Neural progenitor cell (in vitro differentiated cells): ENCODE data around the gene CCSER2. TPM values are rescaled to one million over a fixed set of nuclear protein-coding genes. Genes with fewer than 3 reads are reported as not detected.

Source experiments
- DNase-seq: peaks from one replicate; pipeline ENCODE4 v3.0.0-alpha.2; 2016; ENCODE audit warnings: low spot score
- H2AFZ ChIP-seq: fragments of 200-600 bp; sonication (generic); replicated peaks from 2 replicates; pipeline ENCODE4 v1.6.1; 2016; ENCODE audit warnings: antibody characterized with exemption
- H3F3A ChIP-seq: fragments of 200-600 bp; sonication (generic); 2 replicates; pipeline ENCODE4 v1.6.1; 2016; ENCODE audit warnings: antibody characterized with exemption, low read depth
- H3K27ac ChIP-seq: fragments of 200-600 bp; sonication (generic); 2 replicates; pipeline ENCODE4 v1.5.1; 2016; ENCODE audit warnings: mild to moderate bottlenecking
- H3K27me3 ChIP-seq: fragments of 200-600 bp; sonication (generic); 2 replicates; pipeline ENCODE4 v1.6.1; 2016; ENCODE audit warnings: mild to moderate bottlenecking, moderate library complexity
- H3K36me3 ChIP-seq: fragments of 200-600 bp; sonication (generic); 2 replicates; pipeline ENCODE4 v1.5.1; 2016
- H3K4me1 ChIP-seq: fragments of 200-600 bp; sonication (generic); 2 replicates; pipeline ENCODE4 v1.6.1; 2016; ENCODE audit warnings: mixed run types
- H3K4me2 ChIP-seq: fragments of 200-600 bp; sonication (generic); 2 replicates; pipeline ENCODE4 v1.6.1; 2016
- H3K4me3 ChIP-seq: fragments of 200-600 bp; sonication (generic); 2 replicates; pipeline ENCODE4 v1.5.1; 2016
- H3K79me2 ChIP-seq: fragments of 200-600 bp; sonication (generic); 2 replicates; pipeline ENCODE4 v1.6.1; 2016; ENCODE audit warnings: low read depth
- H3K9ac ChIP-seq: fragments of 200-600 bp; sonication (generic); 2 replicates; pipeline ENCODE4 v1.6.1; 2016
- H3K9me3 ChIP-seq: fragments of 200-600 bp; sonication (generic); 2 replicates; pipeline ENCODE4 v1.5.1; 2016; ENCODE audit warnings: low read depth
- H4K20me1 ChIP-seq: fragments of 200-600 bp; sonication (generic); 2 replicates; pipeline ENCODE4 v1.6.1; 2016; ENCODE audit warnings: low read depth
- H3K27ac Mint-ChIP-seq: 3 replicates; pipeline ENCODE4 v1.8.0; 2021; ENCODE audit warnings: mixed read lengths
- H3K27me3 Mint-ChIP-seq: 2 replicates; pipeline ENCODE4 v1.8.0; 2022; ENCODE audit warnings: low read depth, mild to moderate bottlenecking, inconsistent platforms, moderate library complexity, mixed read lengths; ENCODE audit not compliant: insufficient read depth
- H3K36me3 Mint-ChIP-seq: 3 replicates; pipeline ENCODE4 v1.8.0; 2021; ENCODE audit warnings: mixed read lengths
- H3K4me1 Mint-ChIP-seq: 3 replicates; pipeline ENCODE4 v1.8.0; 2021; ENCODE audit warnings: mixed read lengths
- H3K4me3 Mint-ChIP-seq: 3 replicates; pipeline ENCODE4 v1.8.0; 2021; ENCODE audit warnings: mild to moderate bottlenecking, moderate library complexity, mixed read lengths
- H3K9me3 Mint-ChIP-seq: 3 replicates; pipeline ENCODE4 v1.8.0; 2020; ENCODE audit warnings: mixed read lengths
- EZH2 ChIP-seq: fragments of 200-600 bp; sonication (generic); IDR thresholded peaks from 2 replicates; pipeline ENCODE4 v1.6.1; 2017; ENCODE audit warnings: antibody characterized with exemption, mild to moderate bottlenecking, moderate library complexity
- EZH2phosphoT487 ChIP-seq: fragments of 200-600 bp; sonication (generic); IDR thresholded peaks from 2 replicates; pipeline ENCODE4 v1.6.1; 2017; ENCODE audit warnings: antibody characterized with exemption
- total RNA-seq: library from RNA; depleted of rRNA; stranded (reverse); fragments of >200 nt; gene quantifications from 2 replicates; pipeline ENCODE4 v1.2.3, GENCODE V29; 2015; ENCODE audit warnings: low replicate concordance
- TF ChIP-seq, protein P1 (sequence below): fragments of 200-600 bp; sonication (generic); IDR thresholded peaks from 2 replicates; pipeline ENCODE4 v1.5.1; 2017; ENCODE audit warnings: antibody characterized with exemption, mild to moderate bottlenecking

The CCSER2 gene
- total RNA-seq, 1 donor from 2014 or later = 39.3 TPM

DNA sequence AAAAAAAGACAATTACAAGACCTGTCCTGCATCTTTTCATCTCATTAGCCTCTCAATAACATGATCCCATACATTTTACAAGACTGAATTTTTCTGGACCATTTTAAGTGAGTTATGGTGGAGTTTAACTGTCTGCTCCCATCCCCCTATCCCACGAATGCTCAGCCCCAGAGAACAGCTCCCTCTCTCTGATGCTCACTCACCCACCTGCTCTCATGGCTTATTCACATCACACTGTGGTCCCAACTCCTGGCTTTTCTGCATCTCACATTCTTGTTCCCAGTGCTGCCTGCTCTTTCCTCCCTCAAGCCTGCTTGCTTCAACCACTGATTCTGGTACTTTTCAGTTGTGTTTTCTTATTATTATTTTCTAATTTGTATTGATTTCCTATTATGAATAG lies 20.4 kb upstream of the CCSER2 start:
- no peaks in the 10 kb centered on the region for H4K20me1 ChIP-seq
- no peak overlapping the region for H3K4me3 ChIP-seq
- no peak overlapping the region for H2AFZ ChIP-seq
- Mint-ChIP-seq H3K9me3 (no peaks in the 10 kb centered on the region), H3K27ac (no peak overlapping the region), H3K27me3 (no peaks in the 10 kb centered on the region), H3K4me1 (no peaks in the 10 kb centered on the region), H3K4me3 (no peak overlapping the region), H3K36me3 (no peaks in the 10 kb centered on the region)
- no peak overlapping the region for H3K9ac ChIP-seq
- H3F3A ChIP-seq = no peaks in the 10 kb centered on the region
- H3K4me2 ChIP-seq = no peak overlapping the region
- H3K79me2 ChIP-seq = no peaks in the 10 kb centered on the region
- no peaks in the 10 kb centered on the region for H3K4me1 ChIP-seq
- no peaks in the 10 kb centered on the region for H3K9me3 ChIP-seq
- TF ChIP-seq, protein P1, sequence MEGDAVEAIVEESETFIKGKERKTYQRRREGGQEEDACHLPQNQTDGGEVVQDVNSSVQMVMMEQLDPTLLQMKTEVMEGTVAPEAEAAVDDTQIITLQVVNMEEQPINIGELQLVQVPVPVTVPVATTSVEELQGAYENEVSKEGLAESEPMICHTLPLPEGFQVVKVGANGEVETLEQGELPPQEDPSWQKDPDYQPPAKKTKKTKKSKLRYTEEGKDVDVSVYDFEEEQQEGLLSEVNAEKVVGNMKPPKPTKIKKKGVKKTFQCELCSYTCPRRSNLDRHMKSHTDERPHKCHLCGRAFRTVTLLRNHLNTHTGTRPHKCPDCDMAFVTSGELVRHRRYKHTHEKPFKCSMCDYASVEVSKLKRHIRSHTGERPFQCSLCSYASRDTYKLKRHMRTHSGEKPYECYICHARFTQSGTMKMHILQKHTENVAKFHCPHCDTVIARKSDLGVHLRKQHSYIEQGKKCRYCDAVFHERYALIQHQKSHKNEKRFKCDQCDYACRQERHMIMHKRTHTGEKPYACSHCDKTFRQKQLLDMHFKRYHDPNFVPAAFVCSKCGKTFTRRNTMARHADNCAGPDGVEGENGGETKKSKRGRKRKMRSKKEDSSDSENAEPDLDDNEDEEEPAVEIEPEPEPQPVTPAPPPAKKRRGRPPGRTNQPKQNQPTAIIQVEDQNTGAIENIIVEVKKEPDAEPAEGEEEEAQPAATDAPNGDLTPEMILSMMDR = no peak
- TF ChIP-seq EZH2phosphoT487 (no peak), EZH2 (no peak)
- no peaks in the 10 kb centered on the region for H3K27me3 ChIP-seq
- no peaks in the 10 kb centered on the region for H3K36me3 ChIP-seq
- no peak overlapping the region for H3K27ac ChIP-seq
- no peak for DNase-seq

DNA sequence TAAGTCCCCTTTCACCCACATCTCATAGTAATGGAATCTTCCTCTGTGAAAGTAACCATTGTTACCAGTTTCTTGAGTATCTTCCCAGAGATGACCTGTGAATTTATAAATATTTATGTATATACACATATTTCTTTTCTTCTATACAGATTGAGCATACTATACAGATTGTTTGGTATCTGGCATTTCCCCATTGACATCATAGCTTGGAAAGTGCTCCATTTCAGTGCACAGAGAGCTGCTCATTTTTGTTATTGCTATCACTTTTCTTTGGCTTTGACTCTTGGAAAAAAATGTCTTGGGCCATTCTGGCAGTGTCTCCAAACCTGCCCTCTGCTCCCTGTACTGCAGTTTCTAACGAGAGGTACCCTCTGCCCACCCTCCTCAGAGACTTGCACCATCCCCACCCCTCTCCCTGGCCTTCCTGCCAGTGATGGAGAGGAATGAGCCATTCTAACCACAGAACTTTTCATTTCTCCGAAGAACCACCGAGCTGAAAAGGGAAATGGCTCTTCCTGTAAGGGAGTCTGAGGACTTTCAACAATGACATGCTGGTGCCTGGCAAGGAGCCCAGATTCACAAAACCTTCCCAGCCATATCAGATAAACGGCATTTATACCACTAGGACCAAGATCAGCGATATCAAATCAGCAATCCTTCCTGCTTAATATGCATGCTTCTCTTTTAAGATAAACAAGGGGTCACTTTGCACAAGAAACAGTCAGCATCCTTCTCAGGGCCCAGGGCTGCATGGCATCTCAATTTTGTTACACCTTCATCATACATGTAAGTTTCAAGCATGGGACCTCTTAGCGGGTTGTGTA lies 19.7 kb upstream of the CCSER2 start:
- Histone ChIP-seq H3K9me3 (no peaks in the 10 kb centered on the region), H3K9ac (no peak overlapping the region)
- H3K9me3 Mint-ChIP-seq = no peaks in the 10 kb centered on the region

DNA sequence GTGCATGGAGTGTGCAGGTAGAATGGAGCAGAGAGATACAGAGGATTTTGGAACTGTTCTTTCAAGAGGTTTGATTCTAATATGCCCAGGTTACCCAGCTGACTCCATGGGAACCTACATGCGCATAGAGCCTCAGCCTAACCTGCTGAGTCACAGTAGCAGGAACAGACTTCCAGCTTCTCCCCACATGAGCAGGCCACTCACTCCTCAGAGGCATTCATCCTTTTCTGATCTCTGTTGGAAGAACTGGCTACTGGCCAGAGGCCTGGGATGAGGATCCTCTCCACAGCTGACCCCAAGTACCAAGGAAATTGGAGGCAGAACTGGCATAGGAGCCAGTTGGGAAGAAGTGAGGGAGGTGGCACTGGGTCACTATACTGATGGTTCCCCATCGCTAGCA lies 17.9 kb upstream of the CCSER2 start:
- DNase-seq = no peak
- TF ChIP-seq EZH2phosphoT487 = no peak
- no peak for TF ChIP-seq EZH2
- TF ChIP-seq, protein P1 = no peak
- Histone ChIP-seq H3K4me2 (no peak overlapping the region), H3K9ac (no peak overlapping the region), H3K4me3 (no peak overlapping the region), H3K4me1 (no peaks in the 10 kb centered on the region), H2AFZ (no peak overlapping the region), H3K9me3 (no peaks in the 10 kb centered on the region), H4K20me1 (no peaks in the 10 kb centered on the region), H3K79me2 (no peaks in the 10 kb centered on the region), H3K27ac (no peak overlapping the region), H3K36me3 (no peaks in the 10 kb centered on the region), H3K27me3 (no peaks in the 10 kb centered on the region), H3F3A (no peaks in the 10 kb centered on the region)
- no peak overlapping the region for H3K27ac Mint-ChIP-seq
- peaks cover 2% of the 10 kb centered on the region for H3K4me1 Mint-ChIP-seq
- H3K9me3 Mint-ChIP-seq = no peaks in the 10 kb centered on the region
- peaks cover 2% of the 10 kb centered on the region for H3K27me3 Mint-ChIP-seq
- no peak overlapping the region for H3K4me3 Mint-ChIP-seq
- H3K36me3 Mint-ChIP-seq = no peaks in the 10 kb centered on the region

More for the DNA sequence above, 19.7 kb upstream of the CCSER2 start:
- Histone ChIP-seq H3K79me2 (no peaks in the 10 kb centered on the region), H3K36me3 (no peaks in the 10 kb centered on the region), H3K4me1 (no peaks in the 10 kb centered on the region), H3K27me3 (no peaks in the 10 kb centered on the region), H4K20me1 (no peaks in the 10 kb centered on the region), H3F3A (no peaks in the 10 kb centered on the region), H3K4me2 (no peak overlapping the region), H3K27ac (no peak overlapping the region), H2AFZ (no peak overlapping the region), H3K4me3 (no peak overlapping the region)
- TF ChIP-seq, protein P1 = no peak
- TF ChIP-seq EZH2 = no peak
- TF ChIP-seq EZH2phosphoT487 = no peak
- Mint-ChIP-seq H3K27ac (no peak overlapping the region), H3K36me3 (no peaks in the 10 kb centered on the region), H3K27me3 (no peaks in the 10 kb centered on the region), H3K4me3 (no peak overlapping the region), H3K4me1 (no peaks in the 10 kb centered on the region)
- DNase-seq = no peak
